Breast epithelium (tissue), 3 donors: ENCODE results near the gene SETBP1.

ENCODE experiments used
- POLR2A ChIP-seq: fragments of 450-650 bp; IDR thresholded peaks from one replicate; pipeline ENCODE4 v1.6.1; 2016; ENCODE audit warnings: antibody characterized with exemption, mild to moderate bottlenecking, moderate library complexity
- POLR2AphosphoS5 ChIP-seq, 3 donors: sonication (generic); formaldehyde crosslinking; IDR thresholded peaks; one replicate each; pipeline ENCODE4 v1.6.1; 2017; ENCODE audit warnings: antibody characterized with exemption in 3 of 3
- TF ChIP-seq, protein P1 (sequence below), 3 donors: fragments of 450-650 bp; IDR thresholded peaks; one replicate each; pipeline ENCODE4 v1.5.1; 2016 to 2017; ENCODE audit warnings: antibody characterized with exemption in 3 of 3, mild to moderate bottlenecking in 3 of 3, moderate library complexity in 3 of 3

DNA sequence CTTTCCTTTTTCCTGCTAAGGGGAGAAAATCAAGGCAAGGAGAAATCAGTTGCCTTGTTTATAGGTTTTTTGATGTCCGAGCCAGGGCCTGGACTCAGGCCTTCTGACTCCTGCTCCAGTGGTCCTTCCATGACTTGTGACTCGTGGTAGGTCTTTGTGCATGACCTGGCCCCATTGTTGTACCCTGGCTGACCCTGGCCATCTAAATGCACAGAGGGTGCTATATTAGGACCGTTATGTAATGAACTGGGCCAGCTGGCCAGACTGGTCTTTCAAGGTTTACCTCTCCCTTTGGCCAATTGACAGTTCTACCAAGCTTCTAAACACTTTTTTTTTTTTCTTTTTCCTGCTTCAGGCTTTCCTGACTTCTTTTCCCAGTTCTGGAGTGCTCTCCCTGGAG is 81.1 kb downstream of the SETBP1 start:
- no peak for TF ChIP-seq POLR2A
- TF ChIP-seq, protein P1, sequence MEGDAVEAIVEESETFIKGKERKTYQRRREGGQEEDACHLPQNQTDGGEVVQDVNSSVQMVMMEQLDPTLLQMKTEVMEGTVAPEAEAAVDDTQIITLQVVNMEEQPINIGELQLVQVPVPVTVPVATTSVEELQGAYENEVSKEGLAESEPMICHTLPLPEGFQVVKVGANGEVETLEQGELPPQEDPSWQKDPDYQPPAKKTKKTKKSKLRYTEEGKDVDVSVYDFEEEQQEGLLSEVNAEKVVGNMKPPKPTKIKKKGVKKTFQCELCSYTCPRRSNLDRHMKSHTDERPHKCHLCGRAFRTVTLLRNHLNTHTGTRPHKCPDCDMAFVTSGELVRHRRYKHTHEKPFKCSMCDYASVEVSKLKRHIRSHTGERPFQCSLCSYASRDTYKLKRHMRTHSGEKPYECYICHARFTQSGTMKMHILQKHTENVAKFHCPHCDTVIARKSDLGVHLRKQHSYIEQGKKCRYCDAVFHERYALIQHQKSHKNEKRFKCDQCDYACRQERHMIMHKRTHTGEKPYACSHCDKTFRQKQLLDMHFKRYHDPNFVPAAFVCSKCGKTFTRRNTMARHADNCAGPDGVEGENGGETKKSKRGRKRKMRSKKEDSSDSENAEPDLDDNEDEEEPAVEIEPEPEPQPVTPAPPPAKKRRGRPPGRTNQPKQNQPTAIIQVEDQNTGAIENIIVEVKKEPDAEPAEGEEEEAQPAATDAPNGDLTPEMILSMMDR (IDR thresholded peaks at IDR 0.05): no peak
- peak in 1 of 3 donors; percentile 75 for TF ChIP-seq POLR2AphosphoS5 (IDR thresholded peaks at IDR 0.05)
